Keratinocyte (primary cell): Measurements from ENCODE around the gene NT5C1B. TPM values are rescaled to one million over a fixed set of nuclear protein-coding genes. Genes with fewer than 3 reads are reported as not detected.

Source experiments
- DNase-seq: peaks from one replicate; pipeline ENCODE4 v3.0.0-alpha.2; 2011; ENCODE audit warnings: low read depth, missing footprints, low spot score
- FAIRE-seq: peaks from 2 replicates; lab custom pipeline; 2011; peaks lifted over from hg19 to GRCh38; lab: Jason Lieb, UNC
- H2AFZ ChIP-seq: 2 replicates; pipeline ENCODE4 v1.6.0; 2012; ENCODE audit warnings: low read length, control low read depth, inconsistent platforms; ENCODE audit not compliant: control insufficient read depth
- H3K27ac ChIP-seq: 2 replicates; pipeline ENCODE4 v1.5.1; 2011; ENCODE audit warnings: low read length; ENCODE audit not compliant: control insufficient read depth, insufficient read depth
- H3K27me3 ChIP-seq: 3 replicates; pipeline ENCODE4 v1.6.0; 2011; ENCODE audit warnings: low read length; ENCODE audit not compliant: control insufficient read depth, insufficient read depth; ENCODE audit errors: extremely low read depth
- H3K36me3 ChIP-seq, 2 experiments: 2 replicates in 1 of 2; 3 replicates in 1 of 2; pipeline ENCODE4 v1.5.1; 2011; ENCODE audit warnings: low read length in 2 of 2, mild to moderate bottlenecking in 1 of 2; ENCODE audit not compliant: control insufficient read depth in 2 of 2, insufficient read depth in 2 of 2; ENCODE audit errors: extremely low read depth in 1 of 2
- H3K4me1 ChIP-seq: 3 replicates; pipeline ENCODE4 v1.5.1; 2011; ENCODE audit warnings: low read length; ENCODE audit not compliant: control insufficient read depth, insufficient read depth; ENCODE audit errors: extremely low read depth
- H3K4me2 ChIP-seq: 3 replicates; pipeline ENCODE4 v1.6.0; 2011; ENCODE audit warnings: low read depth, low read length; ENCODE audit not compliant: control insufficient read depth, insufficient read depth; ENCODE audit errors: extremely low read depth
- H3K4me3 ChIP-seq, 3 experiments: fragments of 200-600 bp in 1 of 3; sonication (generic) in 1 of 3; 2 replicates in 2 of 3; 3 replicates in 1 of 3; pipeline ENCODE4 v1.5.1; 2011 to 2016; ENCODE audit warnings: low read length in 3 of 3, mild to moderate bottlenecking in 3 of 3, control low read depth in 2 of 3, inconsistent platforms in 1 of 3, low read depth in 1 of 3, mixed read lengths in 1 of 3, mixed run types in 1 of 3, moderate library complexity in 1 of 3; ENCODE audit not compliant: control insufficient read depth in 2 of 3, insufficient read depth in 2 of 3; ENCODE audit errors: extremely low read depth in 1 of 3
- H3K79me2 ChIP-seq: 2 replicates; pipeline ENCODE4 v1.6.0; 2012; ENCODE audit warnings: low read length; ENCODE audit not compliant: control insufficient read depth, insufficient read depth
- H3K9ac ChIP-seq: 3 replicates; pipeline ENCODE4 v1.6.0; 2011; ENCODE audit warnings: low read length; ENCODE audit not compliant: control insufficient read depth, insufficient read depth; ENCODE audit errors: extremely low read depth
- H3K9me1 ChIP-seq: 3 replicates; pipeline ENCODE4 v1.6.0; 2011; ENCODE audit warnings: low read length; ENCODE audit not compliant: control insufficient read depth, insufficient read depth; ENCODE audit errors: extremely low read depth
- H3K9me3 ChIP-seq: 2 replicates; pipeline ENCODE4 v1.5.1; 2012; ENCODE audit warnings: low read depth, low read length; ENCODE audit not compliant: control insufficient read depth
- H4K20me1 ChIP-seq: 3 replicates; pipeline ENCODE4 v1.6.0; 2011; ENCODE audit warnings: low read length; ENCODE audit not compliant: control insufficient read depth, insufficient read depth; ENCODE audit errors: extremely low read depth
- CTCF ChIP-seq, 3 experiments: IDR thresholded peaks in 1 of 3; conservative IDR thresholded peaks in 1 of 3; optimal IDR thresholded peaks in 1 of 3; 2 replicates in 2 of 3; 3 replicates in 1 of 3; pipeline versions ENCODE3 to v1.5.1; 2011; ENCODE audit warnings: low read length in 3 of 3, mild to moderate bottlenecking in 3 of 3, moderate library complexity in 2 of 3, control low read depth in 1 of 3, inconsistent platforms in 1 of 3; ENCODE audit not compliant: insufficient read depth in 2 of 3; ENCODE audit errors: extremely low read depth in 1 of 3
- EZH2 ChIP-seq: IDR thresholded peaks from one replicate; pipeline ENCODE4 v1.6.1; 2012; ENCODE audit warnings: inconsistent platforms, mild to moderate bottlenecking, low read length, moderate library complexity
- dilution Hi-C: fragments of 300-500 bp; cut with MboI; formaldehyde crosslinking; loops from one replicate; pipeline ENCODE4 v1.7.0; 2020; ENCODE audit warnings: low sequenced_read_pairs; ENCODE audit not compliant: extremely low pct_ligation_motif_present
- polyA plus RNA-seq, 5 experiments: library from polyadenylated mRNA; depleted of rRNA in 3 of 5; stranded (reverse) in 3 of 5; stranded (forward) in 1 of 5; unstranded in 1 of 5; fragments of >200 nt; gene quantifications; 1 replicate in 1 of 5; 2 replicates in 3 of 5; 3 replicates in 1 of 5; pipeline versions ENCODE4 v1.2.1 to v1.2.3, GENCODE V29; 2011 to 2012; ENCODE audit warnings: missing spikeins in 2 of 5, low read depth in 1 of 5, low replicate concordance in 1 of 5

NT5C1B gene
- polyA plus RNA-seq, 1 donor (not counting 4 experiments of a cell fraction or from before 2014, with no cell fraction given), result not detected

- H3K4me1 ChIP-seq, result peaks cover 19% of the 10 kb centered on the region
- no peaks in the 10 kb centered on the region for H3K9me1 ChIP-seq
- H3K27ac ChIP-seq, result no peak overlapping the region
- peak overlapping the region; percentile 32 for H2AFZ ChIP-seq
- H3K9me3 ChIP-seq, result peaks cover 3% of the 10 kb centered on the region
- dilution Hi-C loops, result no loop called here
- no peak for DNase-seq
- no peaks in the 10 kb centered on the region for H3K27me3 ChIP-seq
- no peaks in the 10 kb centered on the region for H4K20me1 ChIP-seq
- no peak overlapping the region for H3K4me3 ChIP-seq
- FAIRE-seq, result peak; percentile 73
- peak overlapping the region; percentile 24 for H3K4me2 ChIP-seq
- TF ChIP-seq CTCF (optimal IDR thresholded peaks at IDR 0.05 in 1 of 3, IDR thresholded peaks at IDR 0.05 in 1 of 3, conservative IDR thresholded peaks at IDR 0.05 in 1 of 3; ENCODE audit: extremely low read depth in 1 of 3, insufficient read depth in 2 of 3, low read length in 3 of 3) (no peak), EZH2 (no peak)
- H3K9ac ChIP-seq, result no peak overlapping the region
- no peaks in the 10 kb centered on the region for H3K79me2 ChIP-seq
- H3K36me3 ChIP-seq, result no peaks in the 10 kb centered on the region
Measured at GRCh38 chr2:18585526-18585925, 3.8 kb downstream of the NT5C1B start.

- dilution Hi-C loops, result no loop called here
- Histone ChIP-seq H3K27ac (no peak overlapping the region), H3K9ac (no peak overlapping the region), H3K4me2 (no peak overlapping the region), H3K9me3 (peaks cover 3% of the 10 kb centered on the region), H4K20me1 (no peaks in the 10 kb centered on the region), H3K36me3 (no peaks in the 10 kb centered on the region), H2AFZ (no peak overlapping the region), H3K79me2 (no peaks in the 10 kb centered on the region), H3K9me1 (no peaks in the 10 kb centered on the region), H3K4me1 (peaks cover 19% of the 10 kb centered on the region), H3K4me3 (no peak overlapping the region), H3K27me3 (no peaks in the 10 kb centered on the region)
- TF ChIP-seq CTCF (optimal IDR thresholded peaks at IDR 0.05 in 1 of 3, IDR thresholded peaks at IDR 0.05 in 1 of 3, conservative IDR thresholded peaks at IDR 0.05 in 1 of 3; ENCODE audit: extremely low read depth in 1 of 3, insufficient read depth in 2 of 3, low read length in 3 of 3) (no peak), EZH2 (no peak)
- no peak for FAIRE-seq
- no peak for DNase-seq
Measured at GRCh38 chr2:18584608-18584954, 4.8 kb downstream of the NT5C1B start.
